Mesothelial cell of epicardium (in vitro differentiated cells): ENCODE measurements around the gene MBP. TPM values are rescaled to one million over a fixed set of nuclear protein-coding genes. Genes with fewer than 3 reads are reported as not detected.
"Not testable (repeated sequence)": the region's sequence is repeated elsewhere in the genome, so short reads cannot be mapped to it uniquely, and the experiment has no call there.

ENCODE experiments used
- DNase-seq, 2 experiments: peaks; one replicate each; pipeline ENCODE4 v3.0.0; 2021; ENCODE audit warnings: low spot score in 2 of 2; ENCODE audit not compliant: unreplicated experiment in 2 of 2
- H3K27ac Mint-ChIP-seq: 2 replicates; pipeline ENCODE4 v1.8.0; 2021; ENCODE audit warnings: mixed read lengths
- H3K27me3 Mint-ChIP-seq: 2 replicates; pipeline ENCODE4 v1.8.0; 2021; ENCODE audit warnings: low read depth, mixed read lengths
- H3K36me3 Mint-ChIP-seq: 2 replicates; pipeline ENCODE4 v1.8.0; 2021; ENCODE audit warnings: mixed read lengths
- H3K4me1 Mint-ChIP-seq: 2 replicates; pipeline ENCODE4 v1.8.0; 2021; ENCODE audit warnings: mixed read lengths
- H3K4me3 Mint-ChIP-seq: 2 replicates; pipeline ENCODE4 v1.8.0; 2021; ENCODE audit warnings: mild to moderate bottlenecking, moderate library complexity, mixed read lengths
- H3K9me3 Mint-ChIP-seq: 2 replicates; pipeline ENCODE4 v1.8.0; 2021; ENCODE audit warnings: mixed read lengths
- total RNA-seq: library from RNA; stranded (reverse); gene quantifications from 3 replicates; pipeline ENCODE4 v1.2.1, GENCODE V29; 2021
- TF ChIP-seq, protein P1 (sequence below): fragments of 200-600 bp; sonication (generic); IDR thresholded peaks from one replicate; pipeline ENCODE4 v1.5.0; 2021; ENCODE audit warnings: antibody characterized with exemption; ENCODE audit not compliant: unreplicated experiment

The MBP gene
- total RNA-seq, 1 donor from 2014 or later = 20.8 TPM

DNA sequence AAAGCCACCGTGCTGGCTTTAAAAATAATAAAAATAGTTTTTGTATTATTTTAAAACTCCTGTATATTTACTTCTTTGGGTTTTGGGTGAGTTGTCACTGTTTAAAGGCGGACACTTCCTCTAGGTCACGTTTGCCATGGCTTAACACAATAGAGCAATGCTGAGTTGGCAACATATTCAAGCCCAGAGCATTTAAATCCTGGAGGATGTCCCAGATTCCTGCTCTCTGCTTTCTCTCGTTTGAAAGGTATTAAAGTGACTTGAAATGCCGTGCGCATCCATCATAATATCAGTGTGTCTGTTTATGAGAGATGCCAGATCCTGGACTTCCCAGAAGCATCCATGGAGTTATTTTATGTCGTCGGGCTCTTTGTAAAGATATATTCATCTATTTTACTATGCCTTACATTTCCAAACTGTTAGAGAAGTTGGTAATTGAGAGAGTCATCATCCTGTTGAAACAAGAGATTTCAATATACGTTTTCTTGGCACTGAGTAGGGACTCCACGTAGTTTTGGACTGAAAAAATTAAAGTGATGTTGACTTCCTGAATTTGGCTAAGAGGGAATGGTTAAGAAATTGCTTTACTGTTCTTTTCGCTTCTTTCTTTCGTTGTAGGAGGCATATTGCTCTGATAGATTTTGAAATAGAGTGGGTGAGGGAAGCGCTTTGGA lies 159.6 kb downstream of the MBP start:
- DNase-seq = no peak
- TF ChIP-seq, protein P1, sequence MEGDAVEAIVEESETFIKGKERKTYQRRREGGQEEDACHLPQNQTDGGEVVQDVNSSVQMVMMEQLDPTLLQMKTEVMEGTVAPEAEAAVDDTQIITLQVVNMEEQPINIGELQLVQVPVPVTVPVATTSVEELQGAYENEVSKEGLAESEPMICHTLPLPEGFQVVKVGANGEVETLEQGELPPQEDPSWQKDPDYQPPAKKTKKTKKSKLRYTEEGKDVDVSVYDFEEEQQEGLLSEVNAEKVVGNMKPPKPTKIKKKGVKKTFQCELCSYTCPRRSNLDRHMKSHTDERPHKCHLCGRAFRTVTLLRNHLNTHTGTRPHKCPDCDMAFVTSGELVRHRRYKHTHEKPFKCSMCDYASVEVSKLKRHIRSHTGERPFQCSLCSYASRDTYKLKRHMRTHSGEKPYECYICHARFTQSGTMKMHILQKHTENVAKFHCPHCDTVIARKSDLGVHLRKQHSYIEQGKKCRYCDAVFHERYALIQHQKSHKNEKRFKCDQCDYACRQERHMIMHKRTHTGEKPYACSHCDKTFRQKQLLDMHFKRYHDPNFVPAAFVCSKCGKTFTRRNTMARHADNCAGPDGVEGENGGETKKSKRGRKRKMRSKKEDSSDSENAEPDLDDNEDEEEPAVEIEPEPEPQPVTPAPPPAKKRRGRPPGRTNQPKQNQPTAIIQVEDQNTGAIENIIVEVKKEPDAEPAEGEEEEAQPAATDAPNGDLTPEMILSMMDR = no peak
- Mint-ChIP-seq H3K9me3 (no peaks in the 10 kb centered on the region), H3K27ac (no peak overlapping the region), H3K4me3 (no peak overlapping the region), H3K4me1 (peaks cover 4% of the 10 kb centered on the region), H3K27me3 (no peaks in the 10 kb centered on the region), H3K36me3 (peaks cover 1% of the 10 kb centered on the region)

DNA sequence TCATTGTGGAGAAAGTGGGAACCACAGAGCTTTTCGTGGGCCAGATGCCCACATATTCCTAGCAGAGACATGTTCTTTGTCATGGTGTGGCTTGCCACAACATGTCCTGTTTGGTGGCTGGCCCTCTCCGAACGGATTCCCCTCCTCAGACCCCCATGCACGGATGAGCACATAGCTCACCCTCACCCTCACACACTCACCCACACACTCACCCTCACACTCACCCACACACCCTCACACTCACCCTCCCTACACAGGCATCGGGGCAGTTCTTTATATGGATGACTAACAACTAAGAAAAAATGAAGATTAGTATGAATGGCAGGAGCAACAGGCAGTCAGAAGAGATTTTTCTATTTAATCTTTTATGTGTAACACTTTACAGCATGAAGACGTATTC lies 160.3 kb downstream of the MBP start:
- Mint-ChIP-seq H3K27ac (no peak overlapping the region), H3K4me1 (peaks cover 3% of the 10 kb centered on the region), H3K9me3 (no peaks in the 10 kb centered on the region), H3K27me3 (no peaks in the 10 kb centered on the region), H3K36me3 (peaks cover 1% of the 10 kb centered on the region), H3K4me3 (no peak overlapping the region)
- DNase-seq = no peak
- TF ChIP-seq, protein P1 = no peak

DNA sequence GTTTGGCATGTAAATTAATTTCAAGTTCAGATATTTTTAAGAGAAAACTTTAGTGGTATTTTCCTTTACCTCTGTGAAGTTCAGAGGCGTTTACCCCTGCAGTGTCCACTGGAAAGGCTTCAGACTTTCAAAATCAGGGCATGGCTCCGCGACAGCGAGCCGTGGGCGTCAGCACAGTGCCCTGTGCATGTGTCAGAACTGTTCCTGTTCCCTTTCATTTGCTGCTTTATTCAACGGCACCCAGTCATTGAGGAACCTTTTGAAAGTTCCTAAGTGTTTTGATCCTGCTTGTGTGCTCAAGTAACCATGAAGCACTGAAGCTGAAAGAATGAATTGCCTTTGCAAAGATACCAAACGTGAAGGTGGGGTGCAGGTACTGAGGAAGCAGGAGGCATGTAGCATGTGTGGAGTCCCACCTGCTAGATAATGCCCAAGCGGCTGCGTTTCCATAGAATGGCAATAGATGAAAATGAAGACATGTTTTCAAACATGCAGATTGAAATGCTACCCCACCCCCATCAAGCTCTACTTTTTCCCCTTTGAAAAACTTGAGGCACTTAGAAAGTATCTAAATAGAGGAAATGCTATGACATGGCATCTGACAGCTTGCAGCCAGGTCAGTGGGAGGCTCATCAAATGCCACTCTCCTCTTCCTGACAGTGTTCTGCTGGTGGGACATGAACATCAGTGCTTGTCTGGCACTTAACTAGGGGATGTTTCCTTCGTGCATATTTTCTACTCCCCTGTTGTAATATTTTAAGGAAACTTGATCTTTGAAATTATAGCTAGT lies 161.6 kb downstream of the MBP start:
- Mint-ChIP-seq H3K27ac (no peak overlapping the region), H3K9me3 (no peaks in the 10 kb centered on the region), H3K36me3 (peaks cover 1% of the 10 kb centered on the region), H3K4me3 (no peak overlapping the region), H3K27me3 (no peaks in the 10 kb centered on the region), H3K4me1 (peaks cover 2% of the 10 kb centered on the region)
- DNase-seq = no peak
- TF ChIP-seq, protein P1 = no peak

DNA sequence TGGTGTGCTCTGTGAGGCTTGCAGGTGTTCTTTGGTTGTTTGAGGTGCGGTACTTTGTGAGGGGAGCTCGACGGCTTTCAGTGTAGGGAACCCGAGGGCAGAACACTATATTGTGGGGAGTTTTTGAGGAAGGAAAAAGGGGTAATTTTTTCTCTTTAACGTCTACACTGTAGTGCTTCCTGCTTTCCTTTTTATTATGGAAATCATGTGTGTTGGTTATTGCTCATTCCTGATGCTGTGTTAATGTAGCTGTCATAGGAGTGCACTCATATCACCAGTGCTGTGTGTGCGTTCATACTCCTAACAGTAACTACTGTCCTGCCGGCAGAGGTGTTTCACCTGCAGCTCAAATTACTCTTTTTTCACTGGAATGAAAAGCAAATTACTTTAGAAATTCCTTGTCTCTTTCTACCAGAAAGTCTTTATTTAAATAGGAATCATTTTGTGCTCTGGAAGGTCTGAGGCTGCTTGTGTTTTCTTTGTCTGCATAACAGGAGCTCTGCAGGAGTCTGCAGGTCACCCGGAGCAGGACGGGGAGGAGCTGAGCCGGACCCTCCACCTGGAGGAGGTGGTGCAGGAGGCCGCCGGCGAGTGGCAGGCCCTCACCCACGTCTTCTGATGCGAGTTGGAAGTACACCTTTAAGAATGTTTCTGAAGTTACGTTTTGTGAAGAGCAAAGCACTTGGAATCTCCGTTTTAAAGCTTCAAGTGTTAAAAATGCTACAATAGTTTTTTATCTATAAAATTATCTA lies 164.7 kb downstream of the MBP start:
- Mint-ChIP-seq H3K4me1 (peaks cover 2% of the 10 kb centered on the region), H3K4me3 (no peak overlapping the region), H3K27me3 (no peaks in the 10 kb centered on the region), H3K9me3 (peaks cover 6% of the 10 kb centered on the region), H3K36me3 (peaks cover 15% of the 10 kb centered on the region), H3K27ac (no peak overlapping the region)
- no peak for DNase-seq
- TF ChIP-seq, protein P1 = no peak

DNA sequence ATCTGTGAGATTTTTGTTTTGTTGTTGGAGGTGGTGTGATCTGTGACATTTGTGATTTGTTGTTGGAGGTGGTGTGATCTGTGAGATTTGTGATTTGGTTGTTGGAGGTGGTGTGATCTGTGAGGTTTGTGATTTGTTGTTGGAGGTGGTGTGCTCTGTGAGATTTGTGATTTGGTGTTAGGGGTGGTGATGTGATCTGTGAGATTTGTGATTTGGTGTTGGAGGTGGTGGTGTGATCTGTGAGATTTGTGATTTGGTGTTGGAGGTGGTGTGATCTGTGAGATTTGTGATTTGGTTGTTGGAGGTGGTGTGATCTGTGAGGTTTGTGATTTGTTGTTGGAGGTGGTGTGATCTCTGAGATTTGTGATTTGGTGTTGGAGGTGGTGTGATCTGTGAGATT lies 165.3 kb downstream of the MBP start:
- H3K36me3 Mint-ChIP-seq = peaks cover 21% of the 10 kb centered on the region
- H3K9me3 Mint-ChIP-seq, H3K27ac Mint-ChIP-seq: not testable (repeated sequence)

DNA sequence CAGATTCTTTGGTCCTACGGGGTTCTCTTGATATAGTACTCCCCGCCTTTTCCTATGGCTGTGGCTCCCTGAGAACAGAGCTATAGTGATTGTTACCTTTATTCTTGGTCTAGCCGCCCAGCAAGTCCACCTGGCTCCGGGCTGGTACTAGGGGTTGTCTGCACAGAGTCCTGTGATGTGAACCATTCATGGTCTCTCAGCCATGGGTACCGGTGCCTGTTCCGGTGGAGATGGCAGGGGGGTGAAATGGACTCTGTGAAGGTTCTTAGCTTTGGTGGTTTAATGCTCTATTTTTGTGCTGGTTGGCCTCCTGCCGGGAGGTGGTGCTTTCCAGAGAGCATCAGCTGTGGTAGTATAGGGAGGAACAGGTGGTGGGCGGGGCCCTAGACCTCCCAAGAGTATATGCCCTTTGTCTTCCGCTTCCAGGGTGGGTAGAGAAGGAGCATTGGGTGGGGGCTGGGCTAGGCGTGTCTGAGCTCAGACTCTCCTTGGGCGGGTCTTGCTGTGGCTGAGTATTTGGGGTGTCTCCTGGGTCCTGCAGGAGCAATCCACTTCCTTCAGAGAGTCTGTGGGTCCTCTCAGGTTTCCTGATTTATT lies 166.9 kb downstream of the MBP start:
- not testable (repeated sequence) for H3K27me3 Mint-ChIP-seq, H3K27ac Mint-ChIP-seq, H3K4me3 Mint-ChIP-seq, H3K4me1 Mint-ChIP-seq, DNase-seq
- peaks cover 17% of the 10 kb centered on the region for H3K9me3 Mint-ChIP-seq
- H3K36me3 Mint-ChIP-seq = peaks cover 34% of the 10 kb centered on the region

More for the DNA sequence above, 165.3 kb downstream of the MBP start:
- not testable (repeated sequence) for H3K4me3 Mint-ChIP-seq, DNase-seq, H3K27me3 Mint-ChIP-seq, H3K4me1 Mint-ChIP-seq
